K562 treated with DMSO at 1 percent for 48 hours (cell line): Measurements from ENCODE around the gene ISLR2. TPM values are rescaled to one million over a fixed set of nuclear protein-coding genes. Genes with fewer than 3 reads are reported as not detected.

Experiments used
- total RNA-seq: library from RNA; unstranded; fragments of 300-600 nt; gene quantifications from 2 replicates; pipeline ENCODE4 v1.2.3, GENCODE V29; 2022; ENCODE audit warnings: low replicate concordance; ENCODE audit errors: extremely low read depth

Gene ISLR2
- not detected in 2 replicates for total RNA-seq

DNA sequence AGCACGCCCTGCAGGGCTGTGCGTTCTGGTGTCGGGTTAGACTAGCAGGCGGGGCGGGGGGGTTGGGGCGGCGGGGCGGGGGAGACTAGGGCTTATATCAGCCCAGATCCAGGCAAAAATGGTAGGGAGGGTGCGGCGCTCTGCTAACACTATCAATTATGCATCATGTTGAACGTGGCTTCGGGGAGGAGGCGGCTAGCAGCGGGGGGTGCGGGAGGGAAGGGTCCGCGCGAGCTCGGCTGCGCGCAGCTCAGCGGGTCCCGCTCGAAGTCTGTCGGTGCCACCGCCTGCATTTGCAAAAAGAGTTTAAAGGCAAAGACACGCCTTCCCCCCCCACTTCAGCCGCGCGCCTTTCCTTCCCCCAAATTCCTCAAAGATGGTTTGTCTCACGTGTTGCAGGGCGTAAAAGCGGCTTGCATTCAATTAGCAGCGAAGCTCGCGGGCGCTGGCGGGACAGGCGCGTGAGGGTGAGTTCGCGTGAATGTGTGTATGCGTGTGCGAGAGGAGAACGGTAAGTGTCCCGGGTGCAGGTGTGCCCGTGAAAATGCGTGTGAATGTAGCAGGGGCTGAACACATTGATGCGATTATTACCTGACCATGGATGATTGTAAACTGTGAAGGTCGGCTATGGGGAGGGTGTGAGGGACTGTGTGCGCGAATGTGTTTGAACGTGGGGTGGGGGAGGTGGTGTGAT is at the start of gene ISLR2:
ISLR2 (plus strand) TSS at position 432 of the 694 bp plus-strand sequence. CDS start 2,169 bp downstream, outside the sequence.

GRCh38 chr15:74082450-74082849 is 47.9 kb upstream of the ISLR2 start, which contains the start of gene GOLGA6A:
GOLGA6A (minus strand) TSS chr15:74082550; CDS start chr15:74082509, 41 bp downstream.

GRCh38 chr15:74173380-74174218 is 43.2 kb downstream of the ISLR2 start, which contains the start of gene ISLR:
ISLR (plus strand) TSS chr15:74173710; CDS start chr15:74174859, 1,149 bp downstream.

Other genes starting within 250 kb of the ISLR2 start
- gene LOXL1, start 204.1 kb upstream of the ISLR2 start, total RNA-seq: not detected in 2 replicates
- not detected in 2 replicates for gene STOML1, start 138.3 kb upstream of the ISLR2 start, total RNA-seq
- gene PML, start 135.9 kb upstream of the ISLR2 start, total RNA-seq: not detected in 2 replicates
- not detected in 2 replicates for gene GOLGA6A, start 48.0 kb upstream of the ISLR2 start, total RNA-seq
- gene ISLR, start 43.1 kb downstream of the ISLR2 start, total RNA-seq: not detected in 2 replicates
- gene STRA6, start 72.2 kb downstream of the ISLR2 start, total RNA-seq: not detected in 2 replicates
- not detected in 2 replicates for gene CCDC33, start 105.7 kb downstream of the ISLR2 start, total RNA-seq
- not detected in 2 replicates for gene CYP11A1, start 237.1 kb downstream of the ISLR2 start, total RNA-seq